ENCODE results near the gene PDE6A.

Gene PDE6A

DNA sequence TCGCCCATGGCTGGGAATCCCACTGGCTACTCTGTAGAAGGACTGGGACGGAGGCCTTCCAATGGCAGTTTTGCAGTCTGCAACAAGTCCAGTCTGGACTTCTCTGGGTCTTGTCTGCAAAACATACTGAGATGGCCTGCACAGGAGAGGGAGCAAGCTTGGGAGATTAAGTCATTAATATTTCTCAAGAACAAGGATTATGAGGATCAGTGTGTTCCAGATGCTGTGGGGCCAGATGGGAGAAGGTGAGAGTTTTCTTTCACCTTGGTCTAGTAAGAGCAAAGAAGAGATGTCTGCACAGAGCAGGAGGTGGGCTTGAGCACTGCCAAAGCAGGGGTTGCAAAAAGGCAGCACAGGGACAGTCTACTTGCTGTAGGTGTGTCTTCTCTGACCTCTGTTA is at the start of gene PDE6A:
Gene PDE6A (minus strand): TSS at position 128 of the 400 bp plus-strand sequence. CDS start 120 bp downstream, at position 8.
- DNase-seq (ENCODE audit: low spot score) = no peak

DNA sequence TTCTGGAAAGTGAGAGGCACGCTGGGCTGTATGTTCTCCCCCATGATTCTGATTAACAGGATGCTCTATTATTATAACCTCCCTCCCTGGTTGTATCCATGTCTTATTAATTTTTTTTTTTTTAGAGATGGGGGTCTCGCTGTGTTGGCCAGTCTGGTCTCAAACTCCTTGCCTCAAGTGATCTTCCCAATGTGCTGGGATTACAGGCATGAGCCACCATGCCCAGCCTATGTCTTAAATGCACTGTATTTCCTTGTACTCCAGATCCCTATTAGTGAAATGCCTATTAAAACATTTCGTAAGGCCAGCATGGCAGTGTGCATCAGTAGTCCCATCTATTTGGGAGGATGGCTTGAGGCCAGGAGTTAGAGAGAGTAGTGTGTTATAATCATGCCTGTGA is 48.9 kb upstream of the PDE6A start:
- DNase-seq (ENCODE audit: low spot score) = no peak

DNA sequence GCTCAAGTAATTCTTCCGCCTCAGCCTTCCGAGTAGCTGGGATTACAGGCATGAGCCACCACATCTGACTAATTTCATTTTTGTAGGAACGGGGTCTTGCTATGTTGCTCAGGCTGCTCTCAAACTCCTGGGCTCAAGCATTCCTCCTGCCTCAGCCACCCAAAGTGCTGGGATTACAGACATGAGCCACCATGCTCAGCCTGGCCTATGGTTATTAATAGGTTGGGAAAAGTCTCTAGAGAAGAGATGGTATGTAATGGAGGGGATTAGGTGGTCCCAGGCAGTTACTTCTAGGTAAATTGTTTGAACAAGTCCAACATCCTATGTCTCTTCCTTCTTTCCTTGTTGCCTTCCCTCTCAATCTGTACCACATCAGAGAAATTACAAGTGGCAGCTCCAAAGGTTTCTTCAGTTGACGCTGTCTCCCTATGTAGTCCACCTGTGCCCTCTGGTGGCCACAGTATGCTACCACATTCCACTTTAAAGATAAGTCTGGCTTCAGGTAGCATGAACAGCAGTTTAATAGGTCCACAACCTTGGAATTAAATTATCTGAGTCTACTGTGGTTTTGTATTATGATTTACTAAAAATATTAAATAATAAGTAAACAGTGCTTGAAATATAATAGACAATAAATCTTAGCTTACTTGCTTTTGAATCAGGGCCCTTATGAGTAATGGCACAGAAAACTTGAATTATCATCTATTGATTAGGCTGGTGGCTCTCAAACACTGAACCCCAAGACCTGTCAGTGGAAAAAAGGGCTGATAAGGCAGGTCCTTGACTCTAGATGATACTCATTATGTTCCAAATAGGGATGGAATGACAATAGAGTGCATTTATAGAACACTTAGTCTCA is 46.2 kb upstream of the PDE6A start:
- DNase-seq (ENCODE audit: low spot score) = peak; percentile 72

- no peak for DNase-seq (ENCODE audit: low spot score)
These were observed 43.5 kb upstream of the PDE6A start for GRCh38 chr5:149988126-149988525.

DNA sequence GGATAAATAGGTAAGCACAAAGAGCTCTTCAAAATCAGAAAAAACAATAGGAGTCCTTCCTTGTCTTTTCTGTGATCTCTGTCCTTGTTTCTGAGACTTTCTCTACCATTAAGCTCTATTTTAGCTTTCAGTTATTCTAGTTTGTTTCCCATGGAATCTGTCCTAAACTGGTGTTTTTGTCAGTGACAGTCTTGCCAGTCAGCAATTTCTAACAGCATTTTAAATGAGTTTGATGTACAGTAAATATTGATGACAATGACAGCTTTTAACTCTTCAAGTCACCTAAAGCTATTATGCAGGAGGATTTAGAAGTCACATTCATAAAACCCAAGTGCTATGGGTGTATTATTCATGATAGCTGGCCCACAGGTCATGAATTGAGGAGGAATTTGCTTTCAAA is 37.9 kb upstream of the PDE6A start:
- no peak for DNase-seq (ENCODE audit: low spot score)

GRCh38 chr5:149981206-149981605 is 36.6 kb upstream of the PDE6A start:
- DNase-seq (ENCODE audit: low spot score) = no peak

- DNase-seq (ENCODE audit: low spot score) = no peak
These were observed 35.3 kb upstream of the PDE6A start for GRCh38 chr5:149979896-149980295.

- DNase-seq (ENCODE audit: low spot score) = no peak
These were observed 30.8 kb upstream of the PDE6A start for GRCh38 chr5:149975409-149975808.

DNA sequence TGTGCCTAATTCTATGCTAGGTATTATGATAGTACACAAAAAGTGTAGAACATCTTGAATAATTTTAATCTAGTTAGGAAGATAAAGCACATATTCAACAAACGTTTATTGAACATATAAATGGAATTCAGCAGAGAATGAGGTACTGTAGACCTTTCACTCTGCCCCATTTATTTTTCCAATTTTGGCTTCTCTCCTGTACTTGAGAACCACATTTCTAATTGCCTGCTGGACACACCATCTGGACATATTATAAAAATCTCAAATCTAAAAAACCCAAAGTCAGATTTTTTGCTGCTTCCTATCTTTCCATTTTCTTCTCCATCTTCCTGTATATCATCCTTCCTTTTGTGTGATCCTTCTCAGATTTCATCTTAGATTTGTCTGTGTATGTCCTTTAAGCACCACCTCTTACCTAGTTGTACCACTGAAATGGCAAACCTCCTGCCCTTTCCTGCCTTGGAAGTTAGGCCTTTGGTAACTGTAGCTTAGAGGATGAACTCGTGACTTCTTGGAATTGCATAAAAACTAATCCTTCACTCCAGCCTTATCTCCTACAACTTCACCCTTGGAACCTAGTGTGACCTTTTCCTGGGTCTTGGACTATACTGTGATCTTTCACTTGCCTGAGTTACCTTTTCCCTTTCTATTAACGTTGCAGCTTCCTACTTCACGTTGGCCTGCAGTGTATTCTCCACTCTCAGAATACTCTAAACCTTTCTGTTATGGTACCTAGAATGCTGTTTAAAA is 24.8 kb upstream of the PDE6A start:
- no peak for DNase-seq (ENCODE audit: low spot score)

GRCh38 chr5:149966946-149967345 is 22.4 kb upstream of the PDE6A start:
- no peak for DNase-seq (ENCODE audit: low spot score)

DNA sequence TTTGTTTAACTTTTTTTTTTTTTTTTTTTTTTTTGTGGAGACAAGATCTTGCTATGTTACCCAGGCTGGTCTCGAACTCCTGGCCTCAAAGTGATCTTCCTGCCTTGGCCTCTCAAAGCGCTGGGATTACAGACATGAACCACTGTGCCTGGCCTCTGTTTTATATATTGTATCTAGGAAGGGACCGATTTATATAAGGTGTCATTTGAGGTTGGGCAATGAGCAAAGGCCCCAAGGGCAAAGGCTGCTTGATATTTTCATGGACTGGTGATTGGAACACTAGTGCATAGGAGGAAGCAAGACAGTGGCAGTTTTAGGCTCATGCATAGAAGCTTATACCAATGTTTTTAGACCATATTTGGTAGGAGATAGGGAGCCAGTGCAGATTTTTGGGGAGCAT is 19.1 kb upstream of the PDE6A start:
- DNase-seq (ENCODE audit: low spot score) = no peak

GRCh38 chr5:149962601-149963300 is 18.2 kb upstream of the PDE6A start:
- no peak for DNase-seq (ENCODE audit: low spot score)

- DNase-seq (ENCODE audit: low spot score) = no peak
These were observed 17.4 kb upstream of the PDE6A start for GRCh38 chr5:149961957-149962409.

DNA sequence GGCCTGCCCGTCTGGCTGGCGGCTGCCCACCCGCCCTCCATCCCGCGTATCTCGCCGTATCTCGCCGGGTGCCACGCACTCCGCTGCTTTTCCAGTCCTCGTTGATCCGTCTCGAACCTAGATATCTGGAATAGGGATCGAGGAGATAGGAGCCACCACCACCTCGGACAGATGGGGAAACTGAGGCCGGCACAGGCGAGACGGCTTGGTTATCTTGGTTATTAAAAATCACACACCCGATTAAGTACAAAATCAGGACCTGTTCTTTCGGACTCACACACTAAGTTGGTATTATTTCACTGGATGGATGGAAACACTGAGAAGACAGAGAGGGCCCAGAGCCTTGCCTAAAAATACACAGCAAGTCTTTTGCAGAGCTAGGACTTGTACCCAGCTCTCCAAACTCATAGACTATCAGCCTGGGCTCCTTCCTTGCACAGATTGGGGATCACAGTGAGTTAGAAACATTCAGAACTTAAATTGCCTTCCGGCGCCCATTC is 16.6 kb upstream of the PDE6A start:
- no peak for DNase-seq (ENCODE audit: low spot score)

GRCh38 chr5:149960272-149961185 is 15.9 kb upstream of the PDE6A start, which contains the start of gene SLC26A2:
TSS of gene SLC26A2 (plus strand) at chr5:149960758. CDS start at chr5:149977653, 16,895 bp downstream.
- DNase-seq (ENCODE audit: low spot score) = peak; percentile 98

DNA sequence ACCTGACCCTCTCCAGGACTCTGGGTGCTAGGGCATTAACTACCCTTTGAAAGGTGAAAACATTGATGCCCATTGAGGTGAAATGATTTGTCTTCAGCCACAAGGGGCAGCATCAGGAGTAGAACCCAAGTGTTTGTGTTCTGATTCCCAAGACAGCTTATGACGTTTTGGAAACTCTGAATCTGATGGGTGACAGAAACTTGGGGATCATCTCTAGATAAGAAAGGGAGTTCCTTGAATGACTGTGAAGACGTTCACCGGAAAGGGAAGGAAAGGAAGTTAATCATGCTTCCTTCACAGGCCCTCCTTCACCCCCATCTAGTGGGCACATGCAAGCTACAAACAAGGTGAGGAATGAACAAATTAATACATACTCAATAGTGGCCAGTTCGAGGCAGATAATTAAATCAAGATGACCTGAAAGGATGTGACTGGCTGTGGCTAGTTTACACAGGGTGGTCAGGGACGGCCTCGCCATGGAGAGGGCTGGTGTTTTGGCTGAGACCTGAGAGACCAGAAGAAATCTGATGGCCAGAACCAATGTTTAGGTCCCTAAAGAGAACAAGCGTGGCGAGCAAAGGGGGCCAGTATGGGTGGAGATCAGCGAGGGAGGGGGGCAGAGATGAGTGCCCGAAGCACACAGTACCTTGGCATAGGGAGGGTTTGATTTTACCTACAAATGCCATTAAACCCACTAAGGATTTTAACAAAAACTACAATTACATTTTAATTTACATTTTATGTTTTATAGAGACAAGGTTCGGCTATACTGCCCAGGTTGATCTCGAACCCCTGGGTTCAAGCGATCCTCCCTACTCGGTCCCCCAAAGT is 15.0 kb upstream of the PDE6A start:
- peak; percentile 74 for DNase-seq (ENCODE audit: low spot score)

DNA sequence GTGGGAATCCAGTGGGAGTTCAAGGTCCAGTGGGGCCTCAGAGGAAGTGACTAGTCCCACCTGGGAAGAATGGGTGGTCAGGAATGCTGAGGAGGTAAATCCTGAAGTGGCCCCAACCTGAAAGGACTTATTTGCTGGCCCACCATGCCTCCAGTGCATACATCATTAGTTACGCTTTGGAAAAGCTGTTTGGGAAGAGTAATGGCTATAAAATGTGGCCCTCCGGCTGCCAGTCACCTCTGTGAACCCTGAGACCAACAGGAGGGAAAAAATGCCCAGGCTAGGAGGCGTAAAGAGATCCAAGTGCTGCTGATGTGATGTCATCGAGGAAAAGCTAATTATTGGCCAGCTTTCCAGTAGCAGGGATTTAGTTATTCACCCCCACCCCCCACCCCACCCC is 13.3 kb upstream of the PDE6A start:
- no peak for DNase-seq (ENCODE audit: low spot score)

DNA sequence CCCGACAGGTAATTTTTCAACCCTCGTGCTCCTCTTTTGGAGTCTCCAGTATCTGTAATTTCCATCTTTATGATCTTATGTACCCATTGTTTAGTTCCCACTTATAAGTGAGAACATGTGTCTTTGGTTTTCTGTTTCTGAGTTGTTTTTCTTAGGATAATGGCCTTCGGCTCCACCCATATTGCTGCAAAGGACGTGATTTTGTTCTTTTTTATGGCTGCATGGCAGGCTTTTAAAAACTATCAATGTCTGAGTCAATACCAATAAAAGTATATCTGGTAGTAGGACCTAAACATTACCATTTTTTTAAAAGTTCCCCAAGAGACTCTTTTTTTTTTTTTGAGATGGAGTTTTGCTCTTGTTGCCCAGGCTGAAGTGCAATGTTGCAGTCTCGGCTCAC is 12.1 kb upstream of the PDE6A start:
- DNase-seq (ENCODE audit: low spot score) = no peak

DNA sequence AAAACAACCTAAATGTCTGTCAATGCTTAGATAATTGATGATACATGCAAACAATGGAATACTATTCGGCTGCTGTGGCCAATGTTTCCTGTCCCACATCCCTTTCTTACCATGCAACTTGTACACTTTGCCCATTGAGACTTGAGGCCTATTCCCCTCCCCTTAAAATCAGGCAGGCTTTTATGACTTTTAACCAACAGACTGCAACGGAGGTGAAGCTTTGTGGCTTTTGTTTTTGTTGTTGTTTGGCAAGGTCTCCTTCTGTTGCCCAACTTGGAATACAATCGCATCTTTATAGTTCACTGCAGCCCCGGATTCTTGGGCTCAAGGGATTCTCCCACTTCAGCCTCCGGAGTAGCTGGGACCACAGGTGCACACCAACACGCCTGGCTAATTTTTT is 10.2 kb upstream of the PDE6A start:
- DNase-seq (ENCODE audit: low spot score) = no peak

DNA sequence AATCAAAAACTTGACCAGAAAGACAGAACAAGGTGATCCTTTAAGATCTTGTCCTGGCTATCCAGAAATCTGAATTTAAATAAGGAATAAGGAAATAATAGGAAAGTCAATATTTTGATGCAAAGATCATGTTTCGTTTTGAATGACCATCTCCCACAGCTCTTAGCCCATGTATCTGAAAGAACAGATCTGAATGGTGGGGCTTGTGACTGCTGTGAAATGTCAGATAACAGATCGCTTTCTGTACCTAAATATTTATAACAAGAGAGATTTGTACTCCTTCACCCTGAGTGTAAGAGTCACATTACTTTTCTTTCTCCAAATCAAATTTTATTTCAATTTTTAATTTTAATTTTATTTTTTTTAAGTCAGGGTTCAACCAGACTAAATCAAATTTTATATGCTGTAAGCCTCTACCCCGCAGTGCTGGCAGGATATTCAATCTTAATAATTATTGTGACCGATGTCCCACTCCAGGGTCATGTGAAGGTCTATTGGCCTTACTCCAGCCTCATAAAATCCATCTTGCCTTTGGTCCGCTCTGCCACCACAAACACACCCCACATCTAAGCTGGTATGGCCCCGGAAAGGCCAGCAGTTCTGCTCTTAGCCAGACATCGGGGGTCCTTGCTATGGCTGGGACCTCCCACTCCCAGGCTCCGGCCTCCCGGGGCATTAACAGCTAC is 9.0 kb upstream of the PDE6A start:
- no peak for DNase-seq (ENCODE audit: low spot score)
